HS-27A (cell line): ENCODE data around the gene HMGN4.
"Not testable (repeated sequence)": the region's sequence is repeated elsewhere in the genome, so short reads cannot be mapped to it uniquely, and the experiment has no call there.

ENCODE experiments used
- DNase-seq: peaks from one replicate; pipeline ENCODE4 v3.0.0-alpha.2; 2012; ENCODE audit warnings: low read depth, missing footprints

Gene HMGN4

GRCh38 chr6:26537846-26538571 is at the start of gene HMGN4:
HMGN4 (plus strand) TSS chr6:26538366; CDS start chr6:26545207, 6,841 bp downstream.
- peak; percentile 96 for DNase-seq

- no peak for DNase-seq
These were observed 47.9 kb upstream of the HMGN4 start for GRCh38 chr6:26489996-26490964.

- DNase-seq, result no peak
These were observed 46.6 kb upstream of the HMGN4 start for GRCh38 chr6:26491604-26492003.

GRCh38 chr6:26493258-26493657 is 44.9 kb upstream of the HMGN4 start:
- no peak for DNase-seq

DNA sequence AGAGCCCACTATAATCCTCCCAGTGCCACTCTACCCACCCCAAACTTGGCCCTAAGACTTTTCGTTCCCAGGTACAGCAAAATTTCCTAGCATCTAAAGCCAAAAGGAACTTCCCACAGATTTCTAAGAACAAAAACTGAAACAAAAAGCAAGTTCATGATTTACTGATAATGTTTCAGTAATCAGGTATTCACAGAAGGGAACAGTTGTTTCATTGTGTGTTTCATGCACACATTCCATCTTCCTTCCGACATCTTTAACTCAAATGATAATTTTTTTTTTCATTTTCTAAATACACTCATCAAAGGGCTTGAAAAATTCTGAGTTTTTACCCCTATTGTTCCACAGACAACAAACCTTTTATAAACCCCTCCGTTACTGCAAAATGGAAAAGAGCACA is 44.0 kb upstream of the HMGN4 start:
- no peak for DNase-seq

DNA sequence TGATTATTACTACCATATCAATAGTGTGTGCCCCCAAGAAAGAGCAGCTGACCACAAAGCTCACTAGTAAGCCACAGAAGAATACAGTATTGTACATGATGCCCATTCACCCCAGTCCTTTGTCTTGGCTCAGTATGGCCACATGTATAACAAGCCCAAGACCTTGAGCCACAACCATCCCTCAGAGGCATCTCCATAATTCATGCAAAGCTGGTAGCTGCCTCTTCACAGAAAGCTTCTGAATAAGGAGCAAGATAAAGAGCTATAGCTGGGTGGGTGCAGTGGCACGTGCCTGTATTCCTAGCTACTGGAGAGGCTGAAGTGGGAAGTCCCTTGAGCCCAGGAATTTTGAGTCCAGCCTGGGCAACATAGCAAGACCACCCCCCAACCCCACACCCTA is 42.9 kb upstream of the HMGN4 start:
- no peak for DNase-seq

- DNase-seq, result no peak
These were observed 40.6 kb upstream of the HMGN4 start for GRCh38 chr6:26497610-26498009.

- no peak for DNase-seq
These were observed 38.1 kb upstream of the HMGN4 start, which contains the start of gene BTN1A1 for GRCh38 chr6:26500102-26500501. BTN1A1 (plus strand) TSS chr6:26500303; CDS start chr6:26501287, 984 bp downstream.

GRCh38 chr6:26501482-26501986 is 36.6 kb upstream of the HMGN4 start:
- no peak for DNase-seq

- no peak for DNase-seq
These were observed 36.0 kb upstream of the HMGN4 start for GRCh38 chr6:26502165-26502564.

- no peak for DNase-seq
These were observed 35.5 kb upstream of the HMGN4 start for GRCh38 chr6:26502626-26503025.

DNA sequence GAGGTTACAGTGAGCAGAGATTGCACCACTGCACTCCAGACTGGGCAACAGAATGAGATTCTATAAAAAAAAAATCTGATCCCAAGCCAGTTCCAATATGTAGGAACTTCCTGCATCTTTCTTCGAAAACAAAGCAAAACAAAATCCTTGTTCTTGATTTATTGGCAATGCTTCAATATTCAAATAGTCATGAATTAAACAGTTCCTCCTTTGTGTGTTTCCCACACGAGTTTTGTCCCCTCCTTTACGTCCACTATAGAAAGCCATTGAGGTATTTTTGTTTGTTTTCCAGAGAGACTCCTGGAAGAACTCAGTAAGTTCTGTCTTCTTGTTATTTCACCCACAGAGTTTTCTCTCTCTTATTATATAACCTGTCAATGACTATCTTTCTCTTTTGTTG is 30.5 kb upstream of the HMGN4 start:
- DNase-seq, result no peak

GRCh38 chr6:26511033-26511432 is 27.1 kb upstream of the HMGN4 start:
- DNase-seq, result not testable (repeated sequence)

- DNase-seq, result no peak
These were observed 23.2 kb upstream of the HMGN4 start for GRCh38 chr6:26514984-26515383.

- DNase-seq, result no peak
These were observed 21.4 kb upstream of the HMGN4 start for GRCh38 chr6:26516481-26517427.

DNA sequence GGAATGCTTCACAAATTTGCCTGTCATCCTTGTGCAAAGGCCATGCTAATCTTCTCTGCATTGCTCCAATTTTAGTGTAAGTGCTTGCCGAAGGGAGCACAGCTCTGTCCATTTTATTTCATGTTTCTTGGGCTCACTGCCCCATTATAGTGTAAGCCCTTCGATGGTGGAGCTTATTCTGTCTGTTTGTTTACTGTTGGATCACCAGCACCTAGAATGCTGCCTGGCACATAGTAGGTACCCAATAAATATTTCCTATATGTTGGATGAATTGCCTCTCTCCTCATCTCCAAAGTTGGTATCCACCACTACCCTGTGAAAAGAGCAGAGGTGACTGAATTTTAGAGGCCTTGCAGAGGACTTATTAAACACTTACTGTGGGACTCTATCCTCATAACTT is 18.8 kb upstream of the HMGN4 start:
- no peak for DNase-seq

DNA sequence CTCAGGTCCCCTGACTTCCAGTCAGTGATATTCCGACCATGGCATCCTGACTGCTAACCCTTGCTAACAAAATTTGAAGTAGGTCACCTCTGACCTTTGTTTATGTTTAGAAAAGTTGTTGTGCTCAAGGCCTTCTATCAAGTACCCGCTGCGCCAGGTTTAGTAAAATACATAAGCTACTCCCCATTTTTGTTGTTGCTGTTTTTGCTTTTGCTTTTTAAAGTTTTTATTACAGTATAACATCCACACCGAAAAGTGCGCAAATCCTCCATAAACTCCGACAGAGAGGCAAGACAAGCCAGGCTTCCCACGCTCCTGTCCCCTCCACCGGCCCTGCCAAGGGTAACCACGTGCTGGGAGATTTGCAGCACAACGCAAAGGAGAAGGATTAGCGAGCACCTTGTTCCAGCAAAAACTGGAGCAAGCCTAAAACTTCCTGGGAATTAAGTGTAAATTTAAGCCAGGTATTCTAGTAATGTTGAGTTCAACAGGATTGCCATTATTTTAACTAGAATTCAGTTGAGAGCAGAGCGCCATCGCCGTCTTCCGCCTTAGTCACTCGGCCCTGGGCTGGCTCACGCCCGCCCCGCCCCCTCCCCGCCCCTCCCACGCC is 17.8 kb upstream of the HMGN4 start:
- peak; percentile 61 for DNase-seq

GRCh38 chr6:26520850-26521599 is 17.1 kb upstream of the HMGN4 start:
- peak; percentile 75 for DNase-seq

DNA sequence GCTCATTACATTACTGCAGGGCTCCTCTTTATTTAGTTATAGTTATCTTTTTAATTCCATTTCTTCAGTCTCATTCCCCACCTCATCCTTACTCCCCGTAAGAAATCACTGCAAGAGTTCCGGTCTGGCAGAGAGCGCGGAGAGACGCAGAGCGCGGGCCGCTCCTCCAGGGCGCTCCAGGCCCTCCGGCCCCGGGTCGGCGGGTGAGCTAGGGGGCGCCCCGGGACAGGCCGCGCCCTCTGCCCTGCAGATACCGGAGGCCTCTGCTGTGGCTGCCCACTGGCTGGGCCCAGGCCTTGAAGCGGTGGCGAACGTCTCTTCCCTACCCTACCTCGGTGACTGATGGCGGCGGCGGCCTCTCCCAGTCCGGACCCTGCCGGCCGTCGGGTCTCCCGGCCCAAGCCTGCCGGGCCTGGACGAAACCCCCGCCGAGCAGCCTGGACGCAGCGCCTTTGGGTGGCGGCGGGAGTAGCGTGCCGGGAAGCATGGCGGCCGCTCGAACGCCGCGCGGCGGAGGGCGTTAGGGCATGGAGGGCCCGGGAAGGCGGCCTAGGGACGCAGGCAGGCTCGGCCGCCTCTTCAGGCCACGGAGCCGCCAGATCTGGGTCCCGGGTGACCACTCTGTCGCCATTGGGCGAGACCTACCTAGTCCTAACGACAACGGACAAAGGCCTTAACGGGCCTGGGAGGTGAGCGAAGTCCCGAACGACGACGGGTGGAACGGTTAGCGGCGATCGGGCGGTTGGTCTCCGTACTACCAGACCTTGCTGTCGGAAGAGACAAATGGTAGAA is 16.4 kb upstream of the HMGN4 start:
- DNase-seq, result peak; percentile 64
